RWPE2 (cell line): ENCODE measurements around the gene MEG3.

Experiments
- ATAC-seq: fragments of 200-7000 bp; cut with Tn5 transposase; 3 replicates; pipeline ENCODE4 v1.9.1; 2021; ENCODE audit warnings: low read depth
- DNase-seq: peaks from one replicate; pipeline ENCODE4 v3.0.0-alpha.2; 2020; ENCODE audit warnings: low spot score
- H3K27ac ChIP-seq: fragments of 450-650 bp; 2 replicates; pipeline ENCODE4 v1.5.1; 2017; ENCODE audit warnings: mild to moderate bottlenecking; ENCODE audit not compliant: poor library complexity, severe bottlenecking
- H3K27me3 ChIP-seq: fragments of 250-450 bp; sonication (Bioruptor Pico); 2 replicates; pipeline ENCODE4 v1.5.1; 2021; ENCODE audit warnings: mild to moderate bottlenecking, moderate library complexity; ENCODE audit not compliant: insufficient read depth, poor library complexity, severe bottlenecking
- H3K36me3 ChIP-seq: fragments of 250-450 bp; sonication (Bioruptor Pico); 2 replicates; pipeline ENCODE4 v1.5.1; 2020; ENCODE audit warnings: low read depth, mild to moderate bottlenecking, moderate library complexity
- H3K4me1 ChIP-seq: fragments of 250-450 bp; sonication (Bioruptor Pico); 2 replicates; pipeline ENCODE4 v1.5.1; 2021; ENCODE audit warnings: mild to moderate bottlenecking, moderate library complexity; ENCODE audit not compliant: insufficient read depth, poor library complexity, severe bottlenecking
- H3K4me3 ChIP-seq: fragments of 250-450 bp; sonication (Bioruptor Pico); 2 replicates; pipeline ENCODE4 v1.5.1; 2021; ENCODE audit warnings: mild to moderate bottlenecking, moderate library complexity; ENCODE audit not compliant: severe bottlenecking
- H3K9me3 ChIP-seq: fragments of 250-450 bp; sonication (Bioruptor Pico); 2 replicates; pipeline ENCODE4 v1.5.1; 2021; ENCODE audit warnings: mild to moderate bottlenecking, moderate library complexity; ENCODE audit not compliant: severe bottlenecking
- CTCF ChIP-seq: fragments of 450-650 bp; IDR thresholded peaks from one replicate; pipeline ENCODE4 v1.5.1; 2017; ENCODE audit warnings: mild to moderate bottlenecking, moderate library complexity; ENCODE audit not compliant: poor library complexity, severe bottlenecking

The MEG3 gene

GRCh38 chr14:100837805-100838350 lies 12.0 kb downstream of the MEG3 start:
- TF ChIP-seq CTCF, result no peak
- no peaks in the 10 kb centered on the region for H3K4me1 ChIP-seq
- DNase-seq (no peak), ATAC-seq (no peak)
- H3K4me3 ChIP-seq, result no peak overlapping the region
- no peaks in the 10 kb centered on the region for H3K9me3 ChIP-seq
- peaks cover 24% of the 10 kb centered on the region for H3K36me3 ChIP-seq
- no peaks in the 10 kb centered on the region for H3K27me3 ChIP-seq
- H3K27ac ChIP-seq, result no peak overlapping the region

GRCh38 chr14:100838493-100839314 lies 12.8 kb downstream of the MEG3 start:
- DNase-seq, result no peak
- Histone ChIP-seq H3K27ac (no peak overlapping the region), H3K9me3 (no peaks in the 10 kb centered on the region), H3K36me3 (peaks cover 24% of the 10 kb centered on the region), H3K4me3 (no peak overlapping the region), H3K27me3 (no peaks in the 10 kb centered on the region), H3K4me1 (no peaks in the 10 kb centered on the region)
- no peak for ATAC-seq
- no peak for TF ChIP-seq CTCF

GRCh38 chr14:100839315-100839585 lies 13.3 kb downstream of the MEG3 start:
- no peaks in the 10 kb centered on the region for H3K9me3 ChIP-seq
- TF ChIP-seq CTCF, result no peak
- H3K27me3 ChIP-seq, result no peaks in the 10 kb centered on the region
- ATAC-seq (no peak), DNase-seq (no peak)
- no peak overlapping the region for H3K27ac ChIP-seq
- H3K4me3 ChIP-seq, result no peak overlapping the region
- H3K36me3 ChIP-seq, result peaks cover 20% of the 10 kb centered on the region
- no peaks in the 10 kb centered on the region for H3K4me1 ChIP-seq

- ATAC-seq (no peak), DNase-seq (no peak)
- Histone ChIP-seq H3K36me3 (peaks cover 18% of the 10 kb centered on the region), H3K4me1 (no peaks in the 10 kb centered on the region), H3K27ac (no peak overlapping the region), H3K9me3 (no peaks in the 10 kb centered on the region), H3K27me3 (no peaks in the 10 kb centered on the region), H3K4me3 (no peak overlapping the region)
- no peak for TF ChIP-seq CTCF
These were observed 13.8 kb downstream of the MEG3 start for GRCh38 chr14:100839681-100840111.

- Histone ChIP-seq H3K36me3 (peaks cover 18% of the 10 kb centered on the region), H3K9me3 (no peaks in the 10 kb centered on the region), H3K4me3 (no peak overlapping the region), H3K27ac (no peak overlapping the region), H3K27me3 (no peaks in the 10 kb centered on the region), H3K4me1 (no peaks in the 10 kb centered on the region)
- ATAC-seq, result no peak
- no peak for DNase-seq
- TF ChIP-seq CTCF, result no peak
These were observed 14.6 kb downstream of the MEG3 start for GRCh38 chr14:100840286-100841065.
